NCI-H226 (cell line): ENCODE data around the gene ECT2L.

Experiments used
- DNase-seq: peaks from one replicate; pipeline ENCODE4 v3.0.0-alpha.2; 2015

Gene ECT2L

GRCh38 chr6:138806889-138807288 is 11.0 kb downstream of the ECT2L start:
- no peak for DNase-seq

- DNase-seq: no peak
Observed at GRCh38 chr6:138809677-138810076, 13.8 kb downstream of the ECT2L start.

- no peak for DNase-seq
Observed at GRCh38 chr6:138811866-138812265, 16.0 kb downstream of the ECT2L start.

GRCh38 chr6:138814179-138814834 is 18.4 kb downstream of the ECT2L start:
- no peak for DNase-seq

GRCh38 chr6:138815221-138815620 is 19.3 kb downstream of the ECT2L start:
- no peak for DNase-seq

- peak; percentile 45 for DNase-seq
Observed at GRCh38 chr6:138815797-138816528, 20.1 kb downstream of the ECT2L start.

GRCh38 chr6:138817799-138818198 is 21.9 kb downstream of the ECT2L start:
- peak; percentile 3 for DNase-seq

- no peak for DNase-seq
Observed at GRCh38 chr6:138818496-138819194, 22.8 kb downstream of the ECT2L start.

GRCh38 chr6:138821519-138821918 is 25.6 kb downstream of the ECT2L start:
- DNase-seq: no peak

- DNase-seq: no peak
Observed at GRCh38 chr6:138824482-138825144, 28.7 kb downstream of the ECT2L start.

GRCh38 chr6:138830248-138830647 is 34.4 kb downstream of the ECT2L start:
- DNase-seq: no peak

- DNase-seq: no peak
Observed at GRCh38 chr6:138832182-138832581, 36.3 kb downstream of the ECT2L start.

- DNase-seq: peak; percentile 13
Observed at GRCh38 chr6:138833816-138834539, 38.1 kb downstream of the ECT2L start.

- no peak for DNase-seq
Observed at GRCh38 chr6:138837246-138837645, 41.4 kb downstream of the ECT2L start.

GRCh38 chr6:138844192-138844591 is 48.3 kb downstream of the ECT2L start:
- DNase-seq: no peak

GRCh38 chr6:138847884-138848283 is 52.0 kb downstream of the ECT2L start:
- no peak for DNase-seq

- no peak for DNase-seq
Observed at GRCh38 chr6:138848461-138848860, 52.6 kb downstream of the ECT2L start.

GRCh38 chr6:138849791-138850190 is 53.9 kb downstream of the ECT2L start:
- no peak for DNase-seq

- no peak for DNase-seq
Observed at GRCh38 chr6:138856654-138857053, 60.8 kb downstream of the ECT2L start.

GRCh38 chr6:138857775-138858174 is 61.9 kb downstream of the ECT2L start:
- DNase-seq: no peak

GRCh38 chr6:138862456-138862855 is 66.6 kb downstream of the ECT2L start:
- no peak for DNase-seq

GRCh38 chr6:138863321-138863720 is 67.4 kb downstream of the ECT2L start:
- no peak for DNase-seq
